ENCODE data around the gene TTF2.

- TF ChIP-seq CTCF (IDR thresholded peaks at IDR 0.05): no peak
- no peak for TF ChIP-seq POLR2A (IDR thresholded peaks at IDR 0.05)
These were observed 10.0 kb downstream of the TTF2 start for GRCh38 chr1:117070124-117070523.

Measured in uterus (tissue), 2 donors.